WTC11 (cell line): ENCODE data around the gene IFNGR2. TPM values are rescaled to one million over a fixed set of nuclear protein-coding genes. Genes with fewer than 3 reads are reported as not detected.
"Not testable (repeated sequence)": the region's sequence is repeated elsewhere in the genome, so short reads cannot be mapped to it uniquely, and the experiment has no call there.

Source experiments
- ATAC-seq: fragments of 200-7000 bp; cut with Tn5 transposase; 2 replicates; pipeline ENCODE4 v1.10.0; 2021; ENCODE audit warnings: mild to moderate bottlenecking, moderate library complexity
- CTCF ChIA-PET: fragments of 300-600 bp; sonication (Branson Sonifier 250); formaldehyde crosslinking; loops from one replicate; lab custom pipeline; 2021; ENCODE audit warnings: antibody characterized with exemption; lab: Charles Lee
- POLR2A ChIA-PET: fragments of 350-600 bp; sonication (Branson Sonifier 250); formaldehyde crosslinking; loops from one replicate; lab custom pipeline; 2021; ENCODE audit warnings: antibody characterized with exemption; lab: Charles Lee
- DNase-seq: peaks from one replicate; pipeline ENCODE4 v3.0.0; 2021; ENCODE audit warnings: low spot score
- H3K27ac Mint-ChIP-seq: 2 replicates; pipeline ENCODE4 v1.8.0; 2021; ENCODE audit warnings: mixed read lengths
- H3K27me3 Mint-ChIP-seq: 2 replicates; pipeline ENCODE4 v1.8.0; 2021; ENCODE audit warnings: low read depth, mild to moderate bottlenecking, moderate library complexity, mixed read lengths
- H3K36me3 Mint-ChIP-seq: 2 replicates; pipeline ENCODE4 v1.8.0; 2021; ENCODE audit warnings: mixed read lengths
- H3K4me1 Mint-ChIP-seq: 2 replicates; pipeline ENCODE4 v1.8.0; 2022; ENCODE audit warnings: mixed read lengths
- H3K4me3 Mint-ChIP-seq: 2 replicates; pipeline ENCODE4 v1.8.0; 2021; ENCODE audit warnings: mild to moderate bottlenecking, moderate library complexity, mixed read lengths
- H3K9me3 Mint-ChIP-seq: 2 replicates; pipeline ENCODE4 v1.8.0; 2021; ENCODE audit warnings: mixed read lengths
- CREB1 ChIP-seq: sonication (generic); formaldehyde crosslinking; IDR thresholded peaks from 2 replicates; pipeline ENCODE4 v1.8.0; 2023; ENCODE audit warnings: mild to moderate bottlenecking, missing genetic modification reagents
- E2F1 ChIP-seq: sonication (generic); formaldehyde crosslinking; IDR thresholded peaks from 2 replicates; pipeline ENCODE4 v1.8.0; 2022; ENCODE audit warnings: mild to moderate bottlenecking, missing genetic modification reagents
- E2F5 ChIP-seq: sonication (generic); formaldehyde crosslinking; IDR thresholded peaks from 2 replicates; pipeline ENCODE4 v1.8.1; 2022; ENCODE audit warnings: mild to moderate bottlenecking, moderate library complexity, missing genetic modification reagents
- ELF4 ChIP-seq: sonication (generic); formaldehyde crosslinking; IDR thresholded peaks from 2 replicates; pipeline ENCODE4 v1.8.1; 2022; ENCODE audit warnings: low read depth, mild to moderate bottlenecking, moderate library complexity, missing genetic modification reagents
- EMX1 ChIP-seq: fragments of 250-450 bp; sonication (Bioruptor Pico); IDR thresholded peaks from 2 replicates; pipeline ENCODE4 v1.8.0; 2021; ENCODE audit warnings: mild to moderate bottlenecking
- ETV6 ChIP-seq: sonication (generic); formaldehyde crosslinking; IDR thresholded peaks from 2 replicates; pipeline ENCODE4 v1.8.1; 2022; ENCODE audit warnings: mild to moderate bottlenecking, missing genetic modification reagents
- GTF2I ChIP-seq: fragments of 250-450 bp; sonication (Bioruptor Pico); conservative IDR thresholded peaks from 2 replicates; pipeline ENCODE4 v1.4.0; 2021; ENCODE audit warnings: mild to moderate bottlenecking
- HMGA2 ChIP-seq: fragments of 250-450 bp; sonication (Bioruptor Pico); IDR thresholded peaks from 2 replicates; pipeline ENCODE4 v1.4.0; 2021; ENCODE audit warnings: mild to moderate bottlenecking, moderate library complexity
- MAX ChIP-seq: sonication (generic); formaldehyde crosslinking; IDR thresholded peaks from 2 replicates; pipeline ENCODE4 v1.8.0; 2022; ENCODE audit warnings: mild to moderate bottlenecking, missing genetic modification reagents
- MLX ChIP-seq: sonication (generic); formaldehyde crosslinking; IDR thresholded peaks from 2 replicates; pipeline ENCODE4 v1.8.1; 2023; ENCODE audit warnings: mild to moderate bottlenecking, missing genetic modification reagents, moderate library complexity
- RELA ChIP-seq: sonication (generic); formaldehyde crosslinking; IDR thresholded peaks from 2 replicates; pipeline ENCODE4 v1.8.1; 2022; ENCODE audit warnings: missing genetic modification reagents, mild to moderate bottlenecking, borderline replicate concordance
- SP1 ChIP-seq: sonication (generic); formaldehyde crosslinking; conservative IDR thresholded peaks from 2 replicates; pipeline ENCODE4 v1.8.1; 2022; ENCODE audit warnings: missing genetic modification reagents
- TEAD1 ChIP-seq: sonication (generic); formaldehyde crosslinking; IDR thresholded peaks from 2 replicates; pipeline ENCODE4 v1.8.0; 2022; ENCODE audit warnings: mild to moderate bottlenecking, missing genetic modification reagents
- TP53 ChIP-seq: sonication (generic); formaldehyde crosslinking; IDR thresholded peaks from 2 replicates; pipeline ENCODE4 v1.8.1; 2023; ENCODE audit warnings: mild to moderate bottlenecking, missing genetic modification reagents
- ZNF121 ChIP-seq: sonication (generic); formaldehyde crosslinking; IDR thresholded peaks from 2 replicates; pipeline ENCODE4 v1.8.0; 2023; ENCODE audit warnings: missing genetic modification reagents
- ZNF138 ChIP-seq: sonication (generic); formaldehyde crosslinking; conservative IDR thresholded peaks from 2 replicates; pipeline ENCODE4 v1.8.1; 2022; ENCODE audit warnings: mild to moderate bottlenecking, moderate library complexity, missing genetic modification reagents
- ZNF396 ChIP-seq: fragments of 250-450 bp; sonication (Bioruptor Pico); IDR thresholded peaks from 2 replicates; pipeline ENCODE4 v1.8.0; 2021; ENCODE audit warnings: mild to moderate bottlenecking, moderate library complexity, borderline replicate concordance
- total RNA-seq: library from RNA; stranded (reverse); gene quantifications from 3 replicates; pipeline ENCODE4 v1.2.3, GENCODE V29; 2021
- TF ChIP-seq, protein P1 (sequence below): sonication (generic); formaldehyde crosslinking; IDR thresholded peaks from 2 replicates; pipeline ENCODE4 v1.8.0; 2022; ENCODE audit warnings: missing genetic modification reagents
- TF ChIP-seq, protein P2 (sequence below): fragments of 250-450 bp; sonication (Bioruptor Pico); IDR thresholded peaks from 2 replicates; pipeline ENCODE4 v2.1.2; 2022; ENCODE audit warnings: mild to moderate bottlenecking, moderate library complexity
- TF ChIP-seq, protein P3 (sequence below): fragments of 200-600 bp; IDR thresholded peaks from 2 replicates; pipeline ENCODE4 v1.8.0; 2022; ENCODE audit warnings: antibody characterized with exemption

Gene IFNGR2
- total RNA-seq, 1 experiment from 2014 or later: 34.1 TPM

GRCh38 chr21:33446620-33447019, 43.4 kb downstream of the IFNGR2 start:
- POLR2A ChIA-PET, H3K27ac Mint-ChIP-seq, H3K36me3 Mint-ChIP-seq, H3K4me3 Mint-ChIP-seq, H3K4me1 Mint-ChIP-seq, H3K9me3 Mint-ChIP-seq, ATAC-seq, DNase-seq, H3K27me3 Mint-ChIP-seq: not testable (repeated sequence)
- TF ChIP-seq ZNF121 (CRISPR knock-in tag): peak; percentile 50; the same call in 1 of the 2 replicates
- CTCF ChIA-PET: interaction anchor here (0.7 to 3.0 kb wide), 6 partner anchors 8 to 249 kb away, joined by 3 to 28 read pairs (median 5); no protein-coding TSS in a partner anchor

DNA sequence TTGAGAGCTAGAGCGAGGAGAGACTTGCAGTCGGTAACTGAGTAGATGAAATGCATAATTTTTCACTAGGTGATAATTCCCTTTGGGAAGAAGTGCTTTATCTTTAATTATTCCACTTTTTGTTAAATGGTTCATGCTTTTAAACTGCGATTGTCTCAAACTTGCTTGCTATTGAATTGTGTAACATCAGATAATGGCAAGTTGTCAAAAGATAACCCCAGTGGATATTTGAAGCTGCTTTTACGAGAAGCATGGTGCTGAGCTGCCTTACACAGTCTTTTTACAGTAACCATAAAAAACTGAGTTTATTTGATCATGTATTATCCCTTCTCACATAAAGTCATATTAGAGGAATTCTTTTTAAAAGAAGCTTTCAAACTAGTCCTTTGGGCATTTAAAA, 46.4 kb downstream of the IFNGR2 start:
- TF ChIP-seq, protein P1, sequence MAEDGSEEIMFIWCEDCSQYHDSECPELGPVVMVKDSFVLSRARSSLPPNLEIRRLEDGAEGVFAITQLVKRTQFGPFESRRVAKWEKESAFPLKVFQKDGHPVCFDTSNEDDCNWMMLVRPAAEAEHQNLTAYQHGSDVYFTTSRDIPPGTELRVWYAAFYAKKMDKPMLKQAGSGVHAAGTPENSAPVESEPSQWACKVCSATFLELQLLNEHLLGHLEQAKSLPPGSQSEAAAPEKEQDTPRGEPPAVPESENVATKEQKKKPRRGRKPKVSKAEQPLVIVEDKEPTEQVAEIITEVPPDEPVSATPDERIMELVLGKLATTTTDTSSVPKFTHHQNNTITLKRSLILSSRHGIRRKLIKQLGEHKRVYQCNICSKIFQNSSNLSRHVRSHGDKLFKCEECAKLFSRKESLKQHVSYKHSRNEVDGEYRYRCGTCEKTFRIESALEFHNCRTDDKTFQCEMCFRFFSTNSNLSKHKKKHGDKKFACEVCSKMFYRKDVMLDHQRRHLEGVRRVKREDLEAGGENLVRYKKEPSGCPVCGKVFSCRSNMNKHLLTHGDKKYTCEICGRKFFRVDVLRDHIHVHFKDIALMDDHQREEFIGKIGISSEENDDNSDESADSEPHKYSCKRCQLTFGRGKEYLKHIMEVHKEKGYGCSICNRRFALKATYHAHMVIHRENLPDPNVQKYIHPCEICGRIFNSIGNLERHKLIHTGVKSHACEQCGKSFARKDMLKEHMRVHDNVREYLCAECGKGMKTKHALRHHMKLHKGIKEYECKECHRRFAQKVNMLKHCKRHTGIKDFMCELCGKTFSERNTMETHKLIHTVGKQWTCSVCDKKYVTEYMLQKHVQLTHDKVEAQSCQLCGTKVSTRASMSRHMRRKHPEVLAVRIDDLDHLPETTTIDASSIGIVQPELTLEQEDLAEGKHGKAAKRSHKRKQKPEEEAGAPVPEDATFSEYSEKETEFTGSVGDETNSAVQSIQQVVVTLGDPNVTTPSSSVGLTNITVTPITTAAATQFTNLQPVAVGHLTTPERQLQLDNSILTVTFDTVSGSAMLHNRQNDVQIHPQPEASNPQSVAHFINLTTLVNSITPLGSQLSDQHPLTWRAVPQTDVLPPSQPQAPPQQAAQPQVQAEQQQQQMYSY (CRISPR knock-in tag): no peak
- no peak for TF ChIP-seq MAX (CRISPR knock-in tag)
- TF ChIP-seq, protein P2, sequence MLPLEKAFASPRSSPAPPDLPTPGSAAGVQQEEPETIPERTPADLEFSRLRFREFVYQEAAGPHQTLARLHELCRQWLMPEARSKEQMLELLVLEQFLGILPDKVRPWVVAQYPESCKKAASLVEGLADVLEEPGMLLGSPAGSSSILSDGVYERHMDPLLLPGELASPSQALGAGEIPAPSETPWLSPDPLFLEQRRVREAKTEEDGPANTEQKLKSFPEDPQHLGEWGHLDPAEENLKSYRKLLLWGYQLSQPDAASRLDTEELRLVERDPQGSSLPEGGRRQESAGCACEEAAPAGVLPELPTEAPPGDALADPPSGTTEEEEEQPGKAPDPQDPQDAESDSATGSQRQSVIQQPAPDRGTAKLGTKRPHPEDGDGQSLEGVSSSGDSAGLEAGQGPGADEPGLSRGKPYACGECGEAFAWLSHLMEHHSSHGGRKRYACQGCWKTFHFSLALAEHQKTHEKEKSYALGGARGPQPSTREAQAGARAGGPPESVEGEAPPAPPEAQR (CRISPR knock-in tag): no peak
- no peak for TF ChIP-seq TP53 (CRISPR knock-in tag)
- no peak for TF ChIP-seq E2F1 (CRISPR knock-in tag)
- no peak for TF ChIP-seq SP1 (CRISPR knock-in tag)
- no peak for TF ChIP-seq ELF4 (CRISPR knock-in tag)
- no peak for TF ChIP-seq EMX1
- ATAC-seq: no peak
- DNase-seq: no peak
- Mint-ChIP-seq H3K27ac (peak overlapping the region; percentile 50; the same call in 1 of the 2 replicates), H3K36me3 (peaks cover 3% of the 10 kb centered on the region; the same call in 1 of the 2 replicates), H3K4me1 (no peaks in the 10 kb centered on the region), H3K4me3 (no peak overlapping the region), H3K9me3 (no peaks in the 10 kb centered on the region), H3K27me3 (no peaks in the 10 kb centered on the region)
- ChIA-PET CTCF (interaction anchor here (0.8 kb wide), 1 partner anchor 156 kb away, joined by 3 read pairs; no protein-coding TSS in a partner anchor), POLR2A (no interaction called here)

- CTCF ChIA-PET: interaction anchor here (0.9 to 1.6 kb wide), 3 partner anchors 28 to 252 kb away, joined by 4 to 7 read pairs (median 4); partner anchors contain the start of gene TMEM50B
- peaks cover 3% of the 10 kb centered on the region; the same call in 1 of the 2 replicates for H3K36me3 Mint-ChIP-seq
- POLR2A ChIA-PET: no interaction called here
- no peak overlapping the region for H3K27ac Mint-ChIP-seq
- TF ChIP-seq E2F5 (no peak), TP53 (CRISPR knock-in tag) (no peak), HMGA2 (CRISPR knock-in tag) (no peak), MLX (CRISPR knock-in tag) (no peak), ZNF138 (CRISPR knock-in tag) (no peak), TEAD1 (CRISPR knock-in tag) (no peak), CREB1 (CRISPR knock-in tag) (no peak), RELA (CRISPR knock-in tag) (no peak), GTF2I (CRISPR knock-in tag) (no peak), ETV6 (no peak), ZNF396 (CRISPR knock-in tag) (no peak)
- TF ChIP-seq, protein P3, sequence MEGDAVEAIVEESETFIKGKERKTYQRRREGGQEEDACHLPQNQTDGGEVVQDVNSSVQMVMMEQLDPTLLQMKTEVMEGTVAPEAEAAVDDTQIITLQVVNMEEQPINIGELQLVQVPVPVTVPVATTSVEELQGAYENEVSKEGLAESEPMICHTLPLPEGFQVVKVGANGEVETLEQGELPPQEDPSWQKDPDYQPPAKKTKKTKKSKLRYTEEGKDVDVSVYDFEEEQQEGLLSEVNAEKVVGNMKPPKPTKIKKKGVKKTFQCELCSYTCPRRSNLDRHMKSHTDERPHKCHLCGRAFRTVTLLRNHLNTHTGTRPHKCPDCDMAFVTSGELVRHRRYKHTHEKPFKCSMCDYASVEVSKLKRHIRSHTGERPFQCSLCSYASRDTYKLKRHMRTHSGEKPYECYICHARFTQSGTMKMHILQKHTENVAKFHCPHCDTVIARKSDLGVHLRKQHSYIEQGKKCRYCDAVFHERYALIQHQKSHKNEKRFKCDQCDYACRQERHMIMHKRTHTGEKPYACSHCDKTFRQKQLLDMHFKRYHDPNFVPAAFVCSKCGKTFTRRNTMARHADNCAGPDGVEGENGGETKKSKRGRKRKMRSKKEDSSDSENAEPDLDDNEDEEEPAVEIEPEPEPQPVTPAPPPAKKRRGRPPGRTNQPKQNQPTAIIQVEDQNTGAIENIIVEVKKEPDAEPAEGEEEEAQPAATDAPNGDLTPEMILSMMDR: no peak
- H3K27me3 Mint-ChIP-seq: no peaks in the 10 kb centered on the region
- H3K4me3 Mint-ChIP-seq: no peak overlapping the region
- H3K9me3 Mint-ChIP-seq: no peaks in the 10 kb centered on the region
- peaks cover 6% of the 10 kb centered on the region for H3K4me1 Mint-ChIP-seq
- ATAC-seq (no peak), DNase-seq (no peak)
Measured at GRCh38 chr21:33451634-33452071, 48.4 kb downstream of the IFNGR2 start.
